Measurements from ENCODE around the gene FER.
"Not testable (repeated sequence)": the region's sequence is repeated elsewhere in the genome, so short reads cannot be mapped to it uniquely, and the experiment has no call there.

FER gene

DNA sequence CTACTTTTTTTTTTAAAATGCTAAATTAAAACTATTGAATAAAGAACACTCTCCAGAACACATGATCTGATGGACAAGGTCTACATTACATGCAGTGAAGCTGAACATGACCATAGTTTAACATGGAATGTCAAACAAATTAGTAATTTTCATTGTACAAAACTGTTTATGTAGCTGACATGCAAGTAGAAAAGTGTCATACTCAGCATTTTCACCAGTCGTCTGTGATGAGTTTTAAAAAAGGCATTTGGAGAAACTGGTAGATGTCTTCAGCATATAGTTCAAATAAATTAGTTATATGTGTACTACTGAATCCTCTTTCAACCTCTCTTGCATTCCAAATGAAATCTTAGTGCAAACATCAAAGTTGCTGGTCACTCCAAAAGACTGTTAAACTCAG, 301.9 kb downstream of the FER start:
- DNase-seq, result no peak

DNA sequence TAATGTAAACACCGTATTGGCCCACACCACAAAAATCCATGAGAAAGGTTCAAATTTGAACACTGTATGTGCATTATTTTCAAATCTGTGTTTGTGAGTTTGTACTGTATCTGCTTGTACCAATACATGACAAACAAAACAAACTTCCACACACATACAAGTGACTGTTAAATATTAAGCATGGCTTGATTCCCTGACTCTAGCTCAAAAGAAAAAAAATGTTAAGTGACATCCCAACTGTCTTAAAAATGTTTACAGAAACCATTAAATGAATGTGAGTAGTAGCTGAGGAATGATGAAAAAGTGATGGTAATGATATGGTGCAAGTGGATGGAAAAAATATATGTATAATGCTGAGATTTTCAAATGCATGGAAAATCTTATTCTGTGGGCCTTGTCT, 302.6 kb downstream of the FER start:
- not testable (repeated sequence) for DNase-seq

DNA sequence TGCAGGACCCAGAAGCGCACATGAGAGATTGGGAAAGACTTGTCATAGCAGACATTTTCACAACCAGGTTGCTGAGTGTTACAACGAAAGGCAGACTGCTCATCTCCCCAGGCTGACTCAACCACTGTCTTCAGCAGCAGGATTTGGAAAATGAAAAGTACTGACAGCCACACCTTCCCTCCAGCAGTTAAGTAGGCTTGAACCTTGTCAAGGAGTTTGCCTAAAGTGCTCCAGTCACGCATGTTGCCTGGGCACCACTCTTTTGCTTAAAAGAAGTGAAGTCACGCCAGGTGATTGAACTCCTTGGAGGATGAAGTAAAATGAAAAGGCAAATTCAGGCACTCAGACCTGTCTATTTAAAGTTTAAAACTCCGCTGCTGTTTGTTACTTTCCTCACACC, 304.5 kb downstream of the FER start:
- not testable (repeated sequence) for DNase-seq

DNA sequence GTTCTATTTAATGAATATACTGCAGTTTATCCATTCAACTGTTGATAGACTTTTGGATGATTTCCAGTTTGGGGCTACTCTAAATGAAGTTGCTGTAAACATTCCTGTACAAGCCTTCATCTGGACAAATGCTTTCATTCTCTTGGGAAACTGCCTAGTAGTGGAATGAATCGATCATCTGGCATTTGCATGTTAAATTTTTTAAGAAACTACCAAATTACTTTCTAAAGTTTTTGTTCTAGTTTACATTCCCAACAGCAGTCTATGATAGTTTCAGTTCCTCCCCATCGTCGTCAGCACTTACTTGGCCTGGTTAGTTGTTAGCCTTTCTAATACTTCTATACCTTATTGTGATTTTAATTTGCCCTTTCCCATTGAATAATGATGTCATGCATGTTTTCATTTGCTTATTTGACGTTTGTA, 306.3 kb downstream of the FER start:
- no peak for DNase-seq

DNA sequence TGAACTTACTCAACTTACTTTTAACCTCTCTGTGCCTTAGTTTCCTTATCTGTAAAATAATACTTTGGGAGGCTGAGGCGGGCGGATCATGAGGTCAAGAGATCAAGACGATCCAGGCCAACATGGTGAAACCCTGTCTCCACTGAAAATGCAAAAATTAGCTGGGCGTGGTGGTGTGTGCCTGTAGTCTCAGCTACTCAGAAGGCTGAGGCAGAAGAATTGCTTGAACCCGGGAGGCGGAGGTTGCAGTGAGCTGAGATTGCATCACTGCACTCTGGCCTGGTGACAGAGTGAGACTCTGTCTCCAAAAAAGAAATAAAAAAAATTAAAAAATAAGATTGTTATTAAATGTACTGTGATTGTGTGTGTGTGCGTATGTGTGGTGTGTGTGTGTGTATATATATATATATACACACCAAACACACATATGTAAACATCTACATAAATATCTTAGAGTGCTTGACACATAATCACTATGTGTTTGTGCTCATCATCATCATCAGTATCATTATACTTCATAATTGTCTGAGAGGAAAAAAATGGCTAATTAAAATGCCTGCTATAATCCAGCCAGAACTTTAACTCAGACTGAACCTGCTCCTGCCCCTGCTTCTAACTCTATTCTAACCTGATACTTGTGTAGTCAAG, 312.8 kb downstream of the FER start:
- DNase-seq, result no peak

DNA sequence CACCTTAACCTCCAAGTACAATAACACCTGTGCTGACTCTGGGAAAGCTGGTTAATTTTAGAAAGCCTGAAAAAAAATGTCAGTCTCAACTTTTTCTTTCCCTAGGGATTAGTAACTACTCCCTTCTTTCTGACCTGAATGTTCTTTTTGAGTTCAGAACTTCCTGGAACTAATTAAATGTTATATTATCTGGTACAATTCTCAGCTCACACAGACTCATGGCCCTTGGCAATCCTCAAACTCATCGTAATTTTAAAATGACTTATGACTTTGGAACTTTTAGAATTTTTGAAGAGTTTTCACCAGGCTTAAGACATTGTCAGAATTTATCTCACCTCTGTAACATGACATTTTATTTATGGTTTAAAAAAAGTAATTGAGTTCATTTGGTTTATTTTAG, 315.0 kb downstream of the FER start:
- DNase-seq, result no peak

DNA sequence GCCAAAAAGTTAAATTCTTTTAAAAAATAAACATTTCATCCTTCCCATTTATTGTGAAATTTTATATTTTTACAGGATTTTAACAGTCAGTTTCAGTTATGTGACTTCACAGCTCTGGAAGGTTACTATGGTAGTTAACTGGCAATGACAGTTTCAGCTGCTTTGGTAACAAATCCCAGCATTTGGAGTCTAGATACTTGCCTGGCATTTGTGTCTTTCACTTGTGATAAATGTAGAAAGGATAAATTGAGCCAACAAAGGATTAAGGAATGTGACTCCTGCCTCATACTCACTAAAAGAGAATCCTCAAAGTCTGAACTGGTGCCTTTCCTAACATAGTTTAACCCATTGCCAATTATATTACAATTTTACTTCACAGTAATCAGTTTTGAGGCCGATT, 315.5 kb downstream of the FER start:
- DNase-seq, result no peak

DNA sequence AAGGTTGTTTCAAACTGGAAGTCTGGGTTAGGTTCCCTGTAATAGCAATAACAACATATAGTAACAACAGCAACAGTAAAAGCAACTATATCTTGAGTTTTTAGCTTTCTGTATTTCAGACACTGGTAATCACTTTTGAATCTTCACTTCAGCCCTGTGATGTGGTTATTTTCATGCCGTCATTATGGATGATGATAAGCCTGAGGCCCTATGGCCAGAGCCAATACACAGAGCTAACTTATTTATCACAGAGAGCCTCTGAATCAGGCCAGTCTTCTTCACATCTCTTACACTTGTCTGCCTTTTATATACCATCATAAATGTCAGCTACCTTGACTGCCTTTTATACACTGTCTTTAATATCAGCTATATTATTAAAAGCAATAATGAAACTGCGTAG, 329.0 kb downstream of the FER start:
- DNase-seq, result no peak

DNA sequence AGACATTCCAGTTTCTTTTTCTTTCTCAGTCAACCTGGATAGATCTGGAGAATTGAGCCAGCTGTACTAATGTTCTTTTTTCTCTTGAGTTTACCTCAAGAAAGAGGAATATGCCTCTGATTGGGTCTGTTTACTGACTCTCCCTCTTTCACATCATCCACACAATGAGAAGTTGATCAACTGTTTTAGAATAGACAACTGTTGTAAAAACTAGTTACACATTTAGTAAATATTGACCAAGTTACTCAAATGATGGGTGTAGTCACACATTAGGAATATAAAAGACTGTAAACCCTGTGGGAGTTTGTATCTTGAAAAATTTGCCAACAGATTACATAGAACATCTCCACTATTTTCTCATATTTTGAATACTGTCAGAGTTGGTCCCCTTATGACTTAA, 330.8 kb downstream of the FER start:
- DNase-seq, result no peak

DNA sequence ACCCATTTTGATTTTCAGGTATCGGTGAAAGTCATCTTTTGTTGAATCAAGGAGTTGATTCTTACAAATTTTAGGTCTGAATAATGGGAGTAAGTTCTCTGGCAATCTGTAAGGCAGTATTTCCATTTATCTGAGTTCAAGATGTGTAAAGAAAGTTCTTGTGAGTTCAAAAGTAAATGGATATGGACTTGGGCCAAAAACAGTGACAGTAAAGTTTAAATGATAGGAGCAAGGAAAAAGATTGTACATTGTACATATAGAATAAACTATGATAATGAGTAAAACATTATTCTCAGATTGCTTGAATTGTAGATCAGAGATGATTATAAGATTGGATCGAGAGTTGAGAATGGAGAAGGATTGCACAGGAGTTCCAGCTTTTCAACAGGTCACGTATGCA, 332.8 kb downstream of the FER start:
- no peak for DNase-seq

DNA sequence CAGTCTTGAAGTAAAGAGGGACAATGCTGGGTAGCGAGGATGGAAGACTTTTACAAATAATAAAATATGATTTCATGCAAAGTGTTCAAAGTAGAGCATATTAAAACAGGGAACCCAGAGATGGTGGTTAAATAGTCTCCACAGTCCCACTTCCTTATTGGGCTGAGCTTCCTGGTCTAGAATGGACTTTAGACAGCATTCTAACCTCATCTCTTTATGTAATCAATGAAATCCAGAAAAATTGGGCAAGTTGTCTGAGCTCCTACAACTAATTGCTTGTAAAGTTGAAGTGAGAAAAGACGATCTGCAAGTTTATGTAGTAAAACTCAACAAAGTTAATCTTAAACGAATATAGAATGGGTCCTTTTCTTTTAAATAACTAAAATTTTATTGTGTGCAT, 333.2 kb downstream of the FER start:
- no peak for DNase-seq

DNA sequence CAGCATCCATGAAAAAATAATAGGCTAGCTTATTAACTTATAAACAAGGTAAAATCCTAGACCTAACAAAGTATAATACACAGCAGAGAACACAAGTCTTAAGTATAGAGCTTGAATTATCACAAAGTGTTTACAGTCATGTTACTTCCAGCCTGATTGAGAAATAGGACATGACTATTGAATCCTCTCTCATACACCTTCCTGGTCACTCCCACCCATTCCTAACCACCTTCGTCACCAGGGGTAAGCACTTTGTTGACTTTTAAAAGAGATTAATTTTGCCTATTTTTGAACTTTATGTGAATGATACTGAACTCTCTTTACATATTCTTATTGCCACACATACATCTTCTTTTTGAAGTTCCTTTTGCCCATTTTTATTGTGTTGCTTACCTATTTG, 336.2 kb downstream of the FER start:
- DNase-seq, result no peak

DNA sequence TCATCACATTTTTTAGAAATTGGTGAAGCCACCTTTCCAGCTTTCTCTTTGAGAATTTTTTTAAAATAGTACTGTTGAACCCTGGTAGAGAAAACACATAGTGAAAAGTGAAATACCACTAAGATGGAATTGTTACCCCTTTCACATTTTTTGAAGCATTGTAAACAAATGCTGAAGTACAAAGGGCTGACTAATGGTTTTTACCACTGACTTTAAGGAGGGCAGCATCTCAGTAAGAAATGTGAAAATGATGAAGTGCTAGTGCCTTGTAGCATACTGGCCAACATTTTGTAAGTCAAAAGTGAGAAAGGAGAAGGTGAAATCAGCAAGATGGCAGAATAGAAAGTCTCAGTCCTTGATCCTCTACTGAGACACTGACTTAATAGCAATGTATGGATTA, 341.5 kb downstream of the FER start:
- no peak for DNase-seq

DNA sequence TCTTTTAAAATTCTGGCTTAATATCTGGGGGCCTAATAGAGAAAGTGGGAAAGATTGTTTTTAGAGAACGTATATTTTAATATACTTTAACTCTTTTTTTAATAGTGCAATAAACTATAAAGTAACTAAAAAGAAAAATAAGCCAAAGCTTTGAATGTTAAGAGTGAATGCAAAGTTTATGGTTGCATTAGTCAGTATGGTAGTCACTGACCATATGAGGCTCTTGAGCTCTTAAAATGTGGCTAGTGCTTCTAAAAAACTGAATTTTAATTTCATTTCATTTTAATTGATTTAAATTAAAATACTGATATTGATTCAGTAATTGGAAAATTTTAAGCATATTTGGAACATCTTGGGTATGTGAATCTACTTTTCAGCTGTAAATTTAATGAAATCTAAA, 351.4 kb downstream of the FER start:
- no peak for DNase-seq

DNA sequence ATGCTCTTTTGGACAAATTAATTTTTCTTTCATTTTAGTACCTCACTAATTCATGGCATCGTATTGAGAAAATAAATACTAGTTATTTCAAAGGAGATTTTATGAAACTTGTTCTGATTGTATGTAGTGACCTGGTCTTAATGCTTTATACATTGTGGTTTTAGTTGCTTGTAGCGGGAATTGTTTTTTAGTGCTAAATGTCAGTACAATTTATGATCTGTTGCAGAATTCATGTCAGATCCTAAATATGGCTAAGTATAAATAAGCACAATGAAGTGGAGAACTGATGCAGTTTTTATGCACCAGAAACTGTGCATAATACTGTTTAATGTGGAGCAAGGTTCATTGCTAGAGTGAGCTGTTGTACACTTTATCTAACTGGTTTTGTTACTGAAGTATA, 353.3 kb downstream of the FER start:
- DNase-seq, result no peak

DNA sequence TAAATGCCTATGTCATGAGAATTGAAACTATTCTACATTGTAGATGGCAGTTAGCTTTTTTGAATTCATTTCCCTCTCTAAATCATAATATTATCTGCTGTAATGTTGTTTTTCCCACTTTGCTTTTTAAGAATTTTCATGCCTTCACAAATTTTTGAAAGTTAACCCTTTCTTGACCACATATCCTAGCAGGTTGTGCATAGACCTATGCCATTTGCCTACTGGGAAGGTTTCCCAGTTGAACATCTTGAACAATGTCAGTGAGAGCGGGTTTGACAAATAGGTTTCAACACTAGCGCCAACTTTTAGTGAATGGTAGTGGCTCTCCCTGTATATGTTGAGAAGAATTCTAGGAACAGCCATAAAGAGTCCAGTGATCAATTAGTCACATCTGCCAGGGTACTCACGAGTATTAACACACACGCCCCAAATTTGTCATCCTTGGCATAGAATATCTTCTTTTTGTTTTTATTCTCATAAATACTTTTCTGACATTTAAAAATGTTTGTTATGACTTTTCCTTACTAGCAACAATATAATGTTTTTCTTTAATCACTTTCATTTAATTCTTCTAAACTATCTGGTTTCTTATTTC, 354.5 kb downstream of the FER start:
- no peak for DNase-seq

DNA sequence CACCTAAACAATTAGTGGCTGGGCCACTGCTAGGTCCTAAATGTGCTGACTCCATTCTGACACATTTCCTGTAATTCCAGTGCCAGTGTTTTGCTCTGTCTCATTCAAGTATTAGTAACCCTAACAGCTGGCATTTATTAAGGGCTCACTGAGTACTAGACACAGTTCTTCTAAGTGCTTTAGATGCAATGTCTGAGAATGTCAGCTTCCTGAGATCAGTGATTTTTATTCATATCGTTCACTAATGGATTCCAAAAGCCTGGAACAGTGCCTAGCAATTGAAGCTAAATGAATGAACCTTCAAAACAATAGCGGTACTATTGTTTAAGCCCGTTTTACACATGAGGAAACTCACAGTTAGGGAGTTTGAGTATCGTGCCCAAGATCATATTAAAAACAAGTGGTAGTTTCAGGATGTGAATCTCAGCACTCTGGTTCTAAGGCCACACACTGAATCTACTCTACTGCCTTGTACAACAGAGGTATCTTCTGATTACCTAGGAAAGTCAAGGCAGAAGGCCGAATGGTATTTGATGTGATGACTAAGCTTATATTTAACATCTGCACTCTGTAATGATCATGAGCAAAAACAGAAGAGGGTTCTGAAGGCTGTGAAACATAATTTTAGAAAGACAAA, 358.1 kb downstream of the FER start:
- DNase-seq, result no peak

DNA sequence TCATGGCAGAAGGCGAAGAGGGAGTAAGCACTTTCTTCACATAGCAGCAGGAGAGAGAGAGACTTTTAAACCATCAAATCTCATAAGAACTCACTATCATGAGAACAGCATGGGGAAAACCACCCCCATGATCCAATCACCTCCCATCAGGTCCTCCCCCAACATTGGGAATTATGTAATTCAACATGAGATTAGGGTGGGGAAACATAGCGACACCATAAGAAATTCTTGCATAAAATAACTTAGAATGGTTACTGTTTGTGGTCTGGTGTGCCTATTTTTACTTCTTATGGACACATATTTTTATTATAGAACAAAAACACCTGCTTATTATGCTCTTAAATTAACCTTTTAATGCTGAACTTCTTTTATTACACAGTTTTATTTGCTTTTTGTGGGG, 364.0 kb downstream of the FER start:
- no peak for DNase-seq

DNA sequence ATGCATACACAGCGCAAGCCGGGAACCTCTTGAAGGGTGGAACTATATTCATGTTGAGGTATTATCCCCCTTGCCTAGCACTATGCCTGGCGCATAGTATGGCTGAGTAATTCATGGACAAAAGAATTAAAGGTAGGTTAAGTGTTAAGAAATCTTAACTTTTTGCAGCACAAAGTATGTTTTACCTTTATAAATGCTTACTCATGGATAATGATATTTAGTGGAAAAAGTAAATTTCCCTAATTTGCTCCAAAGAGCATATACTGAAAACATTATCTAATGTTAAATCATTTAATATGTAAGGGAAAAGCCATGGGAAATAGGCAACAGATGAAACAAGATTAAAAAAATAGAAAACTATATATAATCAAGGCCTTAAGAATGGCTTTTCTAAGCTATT, 365.9 kb downstream of the FER start:
- DNase-seq, result no peak

DNA sequence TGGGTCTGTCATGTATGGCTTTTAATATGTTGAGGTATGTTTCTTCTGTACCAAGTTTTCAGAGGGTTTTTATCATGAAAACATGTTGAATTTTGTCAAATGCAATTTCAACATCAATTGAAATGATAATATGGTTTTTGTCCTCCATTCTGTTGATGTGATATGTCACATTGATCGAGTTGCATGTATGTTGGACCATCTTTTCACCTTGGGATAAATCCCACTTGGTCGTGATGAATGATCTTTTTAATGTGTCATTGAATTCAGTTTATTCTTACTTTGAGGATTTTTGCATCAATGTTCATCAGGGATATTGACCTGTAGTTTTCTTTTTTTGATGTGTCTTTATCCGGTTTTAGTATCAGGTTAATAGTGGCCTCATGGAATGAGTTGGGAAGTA, 373.5 kb downstream of the FER start:
- no peak for DNase-seq

DNA sequence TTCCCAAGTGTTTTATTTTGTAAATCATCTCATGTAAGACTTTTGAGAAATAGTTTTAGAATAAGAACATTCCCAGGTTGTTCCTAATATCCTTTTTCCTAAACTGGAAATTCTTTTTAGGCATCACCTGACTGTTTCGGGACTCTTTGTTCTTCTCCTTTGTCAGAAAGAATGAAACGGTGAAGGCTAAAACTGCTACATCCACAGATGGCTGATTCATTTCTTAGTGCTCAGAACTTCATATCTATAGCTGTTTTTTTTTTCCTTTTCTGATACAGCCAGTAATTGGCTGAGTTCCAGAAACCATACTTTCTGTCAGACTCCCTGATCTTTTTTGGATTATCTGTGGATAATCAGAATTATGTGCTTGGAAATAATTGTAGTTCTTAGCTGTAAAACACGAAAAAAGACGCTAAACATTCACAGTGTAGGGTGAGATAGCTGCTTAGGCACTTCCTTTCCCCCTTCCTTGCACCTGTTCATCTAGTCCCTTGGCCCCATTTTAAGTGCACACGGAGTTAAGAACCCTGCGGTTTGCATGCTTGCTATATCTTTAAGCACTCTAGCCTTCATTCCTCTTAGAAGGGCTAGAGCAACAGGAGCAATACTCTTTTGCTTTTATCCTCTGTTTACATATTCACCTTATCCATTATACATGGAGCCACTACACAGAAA, 378.2 kb downstream of the FER start:
- no peak for DNase-seq

DNA sequence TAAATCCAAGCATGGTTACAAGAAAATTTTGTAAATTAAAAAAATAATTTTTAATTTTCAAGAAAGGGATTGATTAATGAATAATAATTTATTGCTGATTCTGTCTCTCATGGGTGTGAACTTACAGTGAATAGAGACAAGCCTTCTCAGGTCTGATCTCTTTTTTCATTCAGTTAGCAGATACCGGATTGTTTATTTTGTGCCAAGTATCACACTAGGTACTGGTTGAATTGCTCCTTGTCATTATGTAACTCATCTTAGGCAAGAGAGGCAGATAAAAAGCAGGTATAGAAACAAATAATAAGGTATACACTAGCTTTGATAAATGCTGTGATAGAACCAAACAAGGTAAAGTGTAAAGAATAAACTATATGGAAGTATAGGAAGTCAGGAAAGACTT, 378.8 kb downstream of the FER start:
- DNase-seq, result no peak

DNA sequence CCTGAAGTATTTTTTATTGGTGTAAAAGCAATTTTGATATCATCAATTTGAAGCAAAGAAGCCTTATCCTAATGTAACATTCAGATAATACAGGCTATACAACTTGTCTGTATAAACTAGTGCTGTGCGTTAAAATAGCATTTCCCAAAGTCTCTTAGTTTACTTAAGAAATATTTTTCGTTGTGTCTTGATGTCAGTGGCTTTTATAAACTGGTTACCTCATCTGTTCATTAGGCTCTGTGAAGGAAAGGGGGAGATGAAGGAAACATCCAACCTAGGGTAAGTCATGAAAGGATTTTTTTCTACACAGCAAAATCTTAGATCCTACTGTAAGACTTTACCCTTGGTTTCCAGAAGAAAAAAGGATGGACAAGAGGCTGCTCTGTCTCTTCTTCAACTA, 389.2 kb downstream of the FER start:
- DNase-seq, result no peak
